H1 (cell line): ENCODE results near the gene GNG12. TPM values are rescaled to one million over a fixed set of nuclear protein-coding genes. Genes with fewer than 3 reads are reported as not detected.

ENCODE experiments used
- CTCF ChIA-PET: fragments of 300-600 bp; sonication (Branson Sonifier 250); formaldehyde crosslinking; loops from one replicate; lab custom pipeline; 2021; ENCODE audit not compliant: partially characterized antibody; lab: Charles Lee
- POLR2A ChIA-PET: fragments of 300-600 bp; sonication (Branson Sonifier 250); formaldehyde crosslinking; loops from one replicate; lab custom pipeline; 2021; ENCODE audit warnings: inconsistent platforms; ENCODE audit not compliant: partially characterized antibody; lab: Charles Lee
- DNase-seq, 2 experiments: peaks; one replicate each; pipeline versions ENCODE4 v3.0.0 to v3.0.0-alpha.2; 2010 to 2022; ENCODE audit warnings: low spot score in 2 of 2, low read depth in 1 of 2, mixed read lengths in 1 of 2
- FAIRE-seq: peaks from 2 replicates; lab custom pipeline; 2011; peaks lifted over from hg19 to GRCh38; lab: Jason Lieb, UNC
- H2AFZ ChIP-seq: 2 replicates; pipeline ENCODE4 v1.8.1; 2012; ENCODE audit warnings: low read length, inconsistent platforms
- H2AK5ac ChIP-seq: 2 replicates; pipeline ENCODE4 v1.6.1; 2013; ENCODE audit warnings: low read depth, low read length
- H2BK120ac ChIP-seq: replicated peaks from 2 replicates; pipeline ENCODE3; 2013; ENCODE audit warnings: low read depth, low read length, inconsistent platforms
- H2BK12ac ChIP-seq: 2 replicates; pipeline ENCODE4 v1.6.1; 2013; ENCODE audit warnings: low read depth, low read length
- H2BK15ac ChIP-seq: 2 replicates; pipeline ENCODE4 v1.6.1; 2013; ENCODE audit warnings: low read length
- H2BK20ac ChIP-seq: 2 replicates; pipeline ENCODE4 v1.6.1; 2013; ENCODE audit warnings: low read length
- H2BK5ac ChIP-seq: 2 replicates; pipeline ENCODE4 v1.6.1; 2013; ENCODE audit warnings: low read depth, low read length
- H3K14ac ChIP-seq: 2 replicates; pipeline ENCODE4 v1.6.1; 2013; ENCODE audit warnings: inconsistent platforms; ENCODE audit not compliant: insufficient read length
- H3K18ac ChIP-seq: 2 replicates; pipeline ENCODE4 v1.6.1; 2013; ENCODE audit warnings: low read length; ENCODE audit errors: extremely low read depth
- H3K23ac ChIP-seq: 2 replicates; pipeline ENCODE4 v1.6.1; 2013; ENCODE audit warnings: inconsistent platforms; ENCODE audit not compliant: insufficient read length
- H3K23me2 ChIP-seq: 2 replicates; pipeline ENCODE4 v1.6.1; 2013; ENCODE audit warnings: low read depth, low read length
- H3K27ac ChIP-seq: 2 replicates; pipeline ENCODE4 v1.6.1; 2011; ENCODE audit warnings: low read depth, low read length, inconsistent platforms
- H3K27me3 ChIP-seq, 4 experiments: replicated peaks in 1 of 4; 1 replicate in 1 of 4; 2 replicates in 3 of 4; pipeline versions ENCODE4 v1.6.1 to v1.8.1; 2011 to 2013; ENCODE audit warnings: low read length in 3 of 4, mild to moderate bottlenecking in 3 of 4, inconsistent platforms in 2 of 4, mixed read lengths in 2 of 4, moderate library complexity in 1 of 4; ENCODE audit not compliant: control insufficient read depth in 3 of 4, insufficient read depth in 3 of 4; ENCODE audit errors: extremely low read depth in 1 of 4
- H3K36me3 ChIP-seq, 4 experiments: 2 replicates each; pipeline versions ENCODE4 v1.6.1 to v1.8.1; 2011 to 2013; ENCODE audit warnings: mild to moderate bottlenecking in 4 of 4, low read length in 3 of 4, moderate library complexity in 2 of 4, control low read depth in 1 of 4, inconsistent platforms in 1 of 4; ENCODE audit not compliant: insufficient read depth in 4 of 4, control insufficient read depth in 2 of 4
- H3K4ac ChIP-seq: replicated peaks from 2 replicates; pipeline ENCODE3; 2013; ENCODE audit warnings: low read length, low read depth, mixed read lengths, inconsistent platforms; ENCODE audit not compliant: insufficient read length
- H3K4me1 ChIP-seq, 4 experiments: replicated peaks in 1 of 4; 1 replicate in 1 of 4; 2 replicates in 3 of 4; pipeline versions ENCODE4 v1.6.1 to v1.8.1; 2011 to 2013; ENCODE audit warnings: low read length in 3 of 4, inconsistent platforms in 2 of 4, mixed read lengths in 1 of 4; ENCODE audit not compliant: insufficient read depth in 4 of 4, control insufficient read depth in 3 of 4
- H3K4me2 ChIP-seq, 2 experiments: 2 replicates each; pipeline versions ENCODE4 v1.6.1 to v1.8.1; 2011 to 2013; ENCODE audit warnings: low read depth in 2 of 2, low read length in 2 of 2, control low read depth in 1 of 2, inconsistent platforms in 1 of 2, mild to moderate bottlenecking in 1 of 2; ENCODE audit not compliant: insufficient read depth in 1 of 2
- H3K4me3 ChIP-seq, 4 experiments: fragments of 200-600, 300-600 bp in 1 of 4; sonication (generic), shearing (Covaris generic), sonication (Bioruptor Twin) in 1 of 4; 2 replicates each; pipeline versions ENCODE4 v1.5.1 to v1.8.1; 2011 to 2016; ENCODE audit warnings: low read length in 4 of 4, low read depth in 3 of 4, control low read depth in 2 of 4, inconsistent platforms in 2 of 4, mild to moderate bottlenecking in 2 of 4, mixed read lengths in 1 of 4, moderate library complexity in 1 of 4; ENCODE audit not compliant: insufficient read depth in 2 of 4; ENCODE audit errors: extremely low read depth in 1 of 4
- H3K56ac ChIP-seq: replicated peaks from 2 replicates; pipeline ENCODE3; 2013; ENCODE audit warnings: low read depth, mild to moderate bottlenecking, mixed read lengths, low read length, inconsistent platforms; ENCODE audit not compliant: insufficient read length
- H3K79me1 ChIP-seq: 2 replicates; pipeline ENCODE4 v1.6.1; 2013; ENCODE audit warnings: low read depth, low read length, control low read depth
- H3K79me2 ChIP-seq, 2 experiments: 2 replicates each; pipeline versions ENCODE4 v1.6.1 to v1.8.1; 2012 to 2013; ENCODE audit warnings: low read length in 2 of 2, mild to moderate bottlenecking in 2 of 2, inconsistent platforms in 1 of 2; ENCODE audit not compliant: insufficient read depth in 2 of 2, control insufficient read depth in 1 of 2
- H3K9ac ChIP-seq, 4 experiments: replicated peaks in 1 of 4; 1 replicate in 1 of 4; 2 replicates in 3 of 4; pipeline versions ENCODE4 v1.6.1 to v1.8.1; 2011 to 2013; ENCODE audit warnings: low read depth in 3 of 4, low read length in 3 of 4, control low read depth in 2 of 4, mild to moderate bottlenecking in 2 of 4, moderate library complexity in 2 of 4, inconsistent platforms in 1 of 4; ENCODE audit errors: extremely low read depth in 1 of 4
- H3K9me3 ChIP-seq, 2 experiments: 2 replicates each; pipeline versions ENCODE4 v1.6.1 to v1.8.1; 2012 to 2013; ENCODE audit warnings: mild to moderate bottlenecking in 2 of 2, moderate library complexity in 2 of 2, control low read depth in 1 of 2, inconsistent platforms in 1 of 2, low read depth in 1 of 2, low read length in 1 of 2, mixed read lengths in 1 of 2; ENCODE audit not compliant: insufficient read depth in 2 of 2
- H4K20me1 ChIP-seq, 2 experiments: replicated peaks in 1 of 2; 2 replicates each; pipeline versions ENCODE3 to v1.8.1; 2011 to 2013; ENCODE audit warnings: inconsistent platforms in 2 of 2, low read length in 2 of 2, mild to moderate bottlenecking in 1 of 2; ENCODE audit not compliant: insufficient read depth in 2 of 2, control insufficient read depth in 1 of 2
- H4K5ac ChIP-seq: 2 replicates; pipeline ENCODE4 v1.6.1; 2013; ENCODE audit warnings: low read length, low read depth, mixed read lengths, inconsistent platforms; ENCODE audit not compliant: insufficient read length
- H4K8ac ChIP-seq: 2 replicates; pipeline ENCODE4 v1.8.0; 2013; ENCODE audit warnings: mild to moderate bottlenecking, moderate library complexity, low read length, inconsistent platforms; ENCODE audit not compliant: insufficient read depth; ENCODE audit errors: extremely low read depth
- H4K91ac ChIP-seq: replicated peaks from 2 replicates; pipeline ENCODE3; 2013; ENCODE audit warnings: low read length, mixed read lengths, inconsistent platforms; ENCODE audit not compliant: insufficient read length
- ATF3 ChIP-seq: IDR thresholded peaks from 2 replicates; pipeline ENCODE4 v1.6.1; 2011; ENCODE audit warnings: low read depth, mild to moderate bottlenecking, low read length; ENCODE audit not compliant: insufficient read depth
- CHD2 ChIP-seq: IDR thresholded peaks from 2 replicates; pipeline ENCODE4 v1.6.1; 2012; ENCODE audit warnings: low read length, improper control_type of control experiment
- E2F6 ChIP-seq: IDR thresholded peaks from 2 replicates; pipeline ENCODE4 v1.6.1; 2012; ENCODE audit warnings: inconsistent platforms
- EGR1 ChIP-seq: IDR thresholded peaks from 2 replicates; pipeline ENCODE4 v1.6.1; 2011; ENCODE audit warnings: low read depth, low read length, borderline replicate concordance
- JUN ChIP-seq: IDR thresholded peaks from 2 replicates; pipeline ENCODE4 v1.6.1; 2011; ENCODE audit warnings: low read depth, mild to moderate bottlenecking, improper control_type of control experiment, low read length
- KDM5A ChIP-seq: fragments of 200-600 bp; IDR thresholded peaks from 2 replicates; pipeline ENCODE4 v1.7.1; 2012; ENCODE audit warnings: mild to moderate bottlenecking, low read length, inconsistent platforms, mixed read lengths
- NANOG ChIP-seq: IDR thresholded peaks from 2 replicates; pipeline ENCODE4 v1.6.1; 2011; ENCODE audit warnings: low read length, low read depth, mild to moderate bottlenecking, inconsistent platforms; ENCODE audit not compliant: insufficient read depth, poor library complexity, severe bottlenecking
- RAD21 ChIP-seq, 2 experiments: IDR thresholded peaks in 1 of 2; conservative IDR thresholded peaks in 1 of 2; 2 replicates each; pipeline ENCODE4 v1.6.1; 2011; ENCODE audit warnings: low read depth in 2 of 2, low read length in 2 of 2, improper control_type of control experiment in 1 of 2, inconsistent platforms in 1 of 2, mild to moderate bottlenecking in 1 of 2, moderate library complexity in 1 of 2
- RXRA ChIP-seq: IDR thresholded peaks from 2 replicates; pipeline ENCODE4 v1.6.1; 2011; ENCODE audit warnings: low read depth, mild to moderate bottlenecking, low read length, moderate library complexity; ENCODE audit not compliant: insufficient read depth
- SUZ12 ChIP-seq: fragments of 200-600 bp; sonication (generic); IDR thresholded peaks from 2 replicates; pipeline ENCODE4 v1.6.1; 2012; ENCODE audit warnings: mild to moderate bottlenecking, inconsistent platforms, low read length, moderate library complexity, mixed read lengths
- TAF7 ChIP-seq: optimal IDR thresholded peaks from 2 replicates; pipeline ENCODE3; 2011; ENCODE audit warnings: low read depth, mild to moderate bottlenecking, inconsistent platforms, low read length, moderate library complexity, borderline replicate concordance
- WGBS, 2 experiments: shearing (Covaris generic) in 1 of 2; methylation state at CpG; one replicate each; pipeline versions ENCODE4 v1.1.6 to v1.1.7; 2013 to 2015; ENCODE audit warnings: low lambda C conversion rate in 2 of 2, mixed read lengths in 2 of 2, inconsistent platforms in 1 of 2, low coverage in 1 of 2, missing lambda C conversion rate in 1 of 2; ENCODE audit not compliant: insufficient replicate concordance in 2 of 2, insufficient coverage in 1 of 2, insufficient read length in 1 of 2; ENCODE audit errors: extremely low coverage in 1 of 2, missing lambda C conversion rate in 1 of 2; 5-methylcytosine and 5-hydroxymethylcytosine counted together
- polyA plus RNA-seq, 7 experiments: library from polyadenylated mRNA; depleted of rRNA in 3 of 7; stranded (reverse) in 5 of 7; unstranded in 2 of 7; fragments of >200 nt in 5 of 7; fragments of 200-250 nt in 2 of 7; gene quantifications; 1 replicate in 5 of 7; 2 replicates in 1 of 7; 4 replicates in 1 of 7; pipeline versions ENCODE4 v1.2.1 to v1.2.3, GENCODE V29; 2011 to 2013; ENCODE audit warnings: missing spikeins in 2 of 7, mixed read lengths in 2 of 7
- total RNA-seq: library from RNA; stranded (reverse); fragmentation: NEBNext Ultra II Directional; extraction: Animal tissue kit (Norgen Biotek cat#: 25700); gene quantifications from 2 replicates; pipeline ENCODE4 v1.2.1, GENCODE V29; 2021

The GNG12 gene
- total and polyA plus RNA-seq, 2 of the 8 experiments (the other 6 are each of a cell fraction or from before 2014, with no cell fraction given), result 11.4 to 35.8 TPM

GRCh38 chr1:67682659-67683197 is 150.5 kb downstream of the GNG12 start:
- H3K4me1 ChIP-seq, result peaks cover 0 to 9% (median 5%) of the 10 kb centered on the region in 4 experiments; a peak in 5 of 7 replicates

More at GRCh38 chr1:67682659-67683197, 150.5 kb downstream of the GNG12 start:
- peaks cover 0 to 7% (median under 1%) of the 10 kb centered on the region in 4 experiments; a peak in 2 of 8 replicates for H3K36me3 ChIP-seq
- H4K8ac ChIP-seq, result no peak overlapping the region
- WGBS, 2 experiments, result 85% methylated on average over 3 of the region's 3 CpGs; no CpG with 5 or more reads in 1 of the 2 experiments
- no peak for TF ChIP-seq E2F6
- TF ChIP-seq CHD2, result no peak
- no peak for TF ChIP-seq RXRA
- no peak for TF ChIP-seq JUN
- TF ChIP-seq KDM5A, result no peak
- TF ChIP-seq SUZ12, result no peak
- no peak for TF ChIP-seq ATF3
- no peak for TF ChIP-seq RAD21 (IDR thresholded peaks at IDR 0.05 in 1 of 2, conservative IDR thresholded peaks at IDR 0.05 in 1 of 2; ENCODE audit: low read depth in 2 of 2, low read length in 2 of 2)
- TF ChIP-seq NANOG, result no peak
- no peak for TF ChIP-seq TAF7
- no peak for TF ChIP-seq EGR1
- TF ChIP-seq, all 59 proteins: peak for 0
- CTCF ChIA-PET, result interaction anchor here (0.6 to 3.0 kb wide), 8 partner anchors 8 to 150 kb away, joined by 3 to 10 read pairs (median 4); no protein-coding TSS in a partner anchor
- H3K18ac ChIP-seq, result no peak overlapping the region
- H4K91ac ChIP-seq, result no peak overlapping the region
- H2BK20ac ChIP-seq, result no peak overlapping the region
- no peaks in the 10 kb centered on the region for H3K9me3 ChIP-seq
- no peak overlapping the region for H3K56ac ChIP-seq
- H3K4ac ChIP-seq, result no peak overlapping the region
- POLR2A ChIA-PET, result no interaction called here
- H2BK120ac ChIP-seq, result no peak overlapping the region
- no peak overlapping the region for H2BK15ac ChIP-seq
- no peak overlapping the region for H2AFZ ChIP-seq
- no peak overlapping the region for H4K5ac ChIP-seq
- no peak overlapping the region for H3K4me3 ChIP-seq
- no peak overlapping the region for H2BK12ac ChIP-seq
- H2AK5ac ChIP-seq, result no peak overlapping the region
- H3K23me2 ChIP-seq, result peaks cover 6% of the 10 kb centered on the region; the same call in 1 of the 2 replicates
- no peak for FAIRE-seq
- no peak overlapping the region for H3K27ac ChIP-seq
- no peaks in the 10 kb centered on the region for H3K27me3 ChIP-seq
- H3K4me2 ChIP-seq, result no peak overlapping the region
- no peaks in the 10 kb centered on the region for H3K79me1 ChIP-seq
- no peak overlapping the region for H2BK5ac ChIP-seq
- H4K20me1 ChIP-seq, result peaks cover 0 to 2% of the 10 kb centered on the region in 2 experiments
- no peak for DNase-seq
- H3K79me2 ChIP-seq, result peaks cover 0 to 10% of the 10 kb centered on the region in 2 experiments; a peak in 2 of 4 replicates
- no peak overlapping the region for H3K14ac ChIP-seq
- no peak overlapping the region for H3K23ac ChIP-seq
- H3K9ac ChIP-seq, result no peak overlapping the region
